ENCODE measurements around the gene PLEKHM2.
"Not testable (repeated sequence)": the region's sequence is repeated elsewhere in the genome, so short reads cannot be mapped to it uniquely, and the experiment has no call there.

PLEKHM2 gene

DNA sequence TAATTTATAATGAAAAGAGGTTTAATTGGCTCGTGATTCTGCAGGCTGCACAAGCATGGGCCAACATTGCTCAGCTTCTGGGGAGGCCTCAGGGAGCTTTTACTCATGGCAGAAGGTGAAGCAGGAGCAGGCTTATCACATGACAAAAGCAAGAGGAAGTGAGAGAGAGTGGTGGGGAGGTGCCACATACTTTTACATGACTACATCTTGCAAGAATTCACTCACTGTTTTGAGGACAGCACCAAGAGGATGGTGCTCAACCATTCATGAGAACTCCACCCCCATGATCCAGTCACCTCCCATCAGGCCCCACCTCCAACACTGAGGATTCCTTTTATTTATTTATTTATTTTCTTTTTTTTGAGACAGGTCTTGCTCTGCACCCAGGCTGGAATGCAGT lies 5.5 kb upstream of the PLEKHM2 start:
- DNase-seq, result no peak

- no peak for DNase-seq
Observed at GRCh38 chr1:15680131-15680530, 4.0 kb upstream of the PLEKHM2 start.

DNA sequence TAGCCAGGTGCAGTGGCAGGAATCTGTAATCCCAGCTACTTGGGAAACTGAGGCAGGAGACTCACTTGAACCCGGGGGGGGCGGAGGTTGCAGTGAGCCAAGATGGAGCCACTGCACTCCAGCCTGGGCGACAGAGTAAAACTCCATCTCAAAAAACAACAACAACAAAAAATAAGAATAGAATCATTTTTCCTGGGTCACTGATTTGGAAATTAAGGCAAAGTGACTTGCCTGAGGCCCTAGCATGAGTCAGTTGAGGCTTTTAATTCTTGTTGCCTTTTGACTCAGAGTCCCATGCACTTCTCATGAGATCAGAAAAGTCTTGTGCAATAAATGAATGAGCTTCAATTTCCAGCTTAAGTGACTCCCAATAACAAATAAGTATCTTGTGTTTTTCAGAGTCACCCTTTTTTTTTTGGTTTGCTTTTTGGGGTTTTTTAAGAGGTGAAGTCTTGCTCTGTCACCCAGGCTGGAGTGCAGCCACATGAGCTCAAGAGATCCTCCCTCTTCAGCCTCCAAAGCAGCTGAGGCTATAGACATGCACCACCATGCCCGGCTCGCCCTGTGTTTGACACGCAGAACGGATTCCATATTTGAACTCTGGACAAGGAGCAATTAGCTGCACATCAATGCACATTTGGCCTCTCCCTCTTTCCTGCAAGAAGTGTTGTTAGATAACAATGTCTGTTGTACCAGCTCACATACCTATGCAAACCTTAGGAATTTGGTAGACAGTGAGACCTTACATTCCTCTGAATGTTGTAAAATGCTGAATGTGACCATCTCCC lies 3.4 kb upstream of the PLEKHM2 start:
- no peak for DNase-seq

- DNase-seq, result no peak
Observed at GRCh38 chr1:15681349-15682292, 2.5 kb upstream of the PLEKHM2 start.

GRCh38 chr1:15682936-15683341 lies 1.2 kb upstream of the PLEKHM2 start:
- DNase-seq, result no peak

- no peak for DNase-seq
Observed at GRCh38 chr1:15683345-15684039, 628 bp upstream of the PLEKHM2 start.

DNA sequence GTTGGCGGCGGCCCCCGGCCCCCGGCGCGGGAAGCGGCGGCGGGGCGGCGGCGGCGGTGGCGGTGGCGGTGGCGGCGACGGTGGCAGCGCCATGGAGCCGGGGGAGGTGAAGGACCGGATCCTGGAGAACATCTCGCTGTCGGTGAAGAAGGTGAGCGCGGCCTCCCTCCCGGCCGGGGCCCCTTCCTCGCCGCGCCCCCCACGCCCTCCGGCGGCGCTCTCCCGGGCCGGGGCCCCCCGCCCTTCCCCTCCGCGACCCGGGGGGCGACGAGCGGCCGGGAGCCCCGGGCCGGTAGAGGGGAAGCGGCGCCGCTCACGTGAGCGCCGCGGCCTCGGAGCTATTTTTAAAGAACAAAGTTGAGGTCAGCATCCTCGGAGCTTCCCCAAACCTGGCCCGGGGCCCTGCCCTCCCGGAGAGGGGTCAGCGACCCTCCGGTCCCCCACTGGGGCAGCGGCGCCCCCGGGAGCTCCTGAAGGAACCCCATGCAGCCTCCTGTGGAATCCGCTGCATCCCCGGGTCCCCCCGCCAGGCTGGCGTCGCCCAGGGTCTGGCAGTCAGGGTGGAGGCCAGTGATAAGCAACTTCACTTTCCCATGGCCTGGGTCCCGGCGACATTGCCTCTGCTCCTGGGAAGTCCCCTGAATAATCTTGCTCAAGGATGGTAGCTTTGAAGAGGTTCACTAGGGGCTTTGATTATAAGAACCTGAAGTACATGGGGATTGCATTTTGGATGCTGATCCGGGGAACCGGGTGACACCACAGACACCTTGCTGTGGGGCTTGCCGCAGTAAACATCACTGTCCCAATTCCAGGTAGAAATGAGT lies 560 bp downstream of the PLEKHM2 start:
- DNase-seq, result peak; percentile 12

GRCh38 chr1:15685820-15686219 lies 1.7 kb downstream of the PLEKHM2 start:
- DNase-seq, result no peak

GRCh38 chr1:15687446-15687845 lies 3.3 kb downstream of the PLEKHM2 start:
- DNase-seq, result no peak

GRCh38 chr1:15690317-15690716 lies 6.2 kb downstream of the PLEKHM2 start:
- DNase-seq, result no peak

GRCh38 chr1:15691434-15692032 lies 7.4 kb downstream of the PLEKHM2 start:
- DNase-seq, result no peak

GRCh38 chr1:15692121-15692682 lies 8.1 kb downstream of the PLEKHM2 start:
- DNase-seq, result no peak

DNA sequence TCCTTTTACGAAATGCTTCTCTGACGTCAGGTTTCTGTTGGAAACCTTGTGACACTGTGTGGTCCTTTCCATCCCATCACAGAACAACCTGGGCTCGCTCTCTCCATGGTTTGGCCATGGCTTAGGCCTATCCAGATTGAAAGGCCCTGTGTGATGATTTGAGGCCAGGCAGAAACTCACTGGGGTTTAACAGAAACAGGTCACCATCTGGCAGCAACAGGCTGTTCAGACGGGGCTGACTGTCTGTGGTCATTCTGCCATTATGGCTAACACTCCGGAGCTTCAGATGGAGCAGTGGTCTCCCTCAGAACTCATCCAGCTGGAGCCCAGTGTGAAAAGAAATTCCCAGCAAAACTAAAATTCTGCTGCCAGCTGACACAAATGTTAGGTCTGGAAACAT lies 9.3 kb downstream of the PLEKHM2 start:
- no peak for DNase-seq

DNA sequence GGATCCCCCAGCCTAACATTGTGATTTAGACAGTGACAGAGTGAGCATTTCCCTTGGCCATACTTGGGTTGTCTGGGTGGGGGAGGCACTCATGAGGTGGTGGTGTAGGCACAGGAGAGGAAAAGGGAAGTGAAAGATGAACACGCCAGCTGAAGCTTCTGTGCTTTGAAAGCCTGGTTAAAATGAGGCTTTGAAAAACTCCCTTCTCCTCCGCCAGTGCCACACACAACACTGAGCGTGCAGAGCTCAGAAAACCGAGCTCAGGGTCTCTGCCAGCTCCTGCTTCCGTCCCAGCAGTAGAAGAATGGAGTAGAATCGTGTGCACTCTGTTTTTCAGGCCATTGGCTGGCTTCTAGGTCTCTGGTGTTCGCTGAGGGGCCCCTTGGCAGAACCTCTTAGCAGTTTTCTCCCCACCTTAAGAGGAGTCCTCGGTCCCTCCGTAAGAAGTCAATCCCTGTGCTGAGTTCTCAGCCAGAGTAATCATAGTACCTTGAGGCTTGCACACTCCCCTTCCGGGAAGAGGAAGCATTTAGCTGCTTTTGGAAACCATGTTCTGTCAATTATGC lies 12.9 kb downstream of the PLEKHM2 start:
- no peak for DNase-seq

- DNase-seq, result no peak
Observed at GRCh38 chr1:15698201-15698600, 14.1 kb downstream of the PLEKHM2 start.

DNA sequence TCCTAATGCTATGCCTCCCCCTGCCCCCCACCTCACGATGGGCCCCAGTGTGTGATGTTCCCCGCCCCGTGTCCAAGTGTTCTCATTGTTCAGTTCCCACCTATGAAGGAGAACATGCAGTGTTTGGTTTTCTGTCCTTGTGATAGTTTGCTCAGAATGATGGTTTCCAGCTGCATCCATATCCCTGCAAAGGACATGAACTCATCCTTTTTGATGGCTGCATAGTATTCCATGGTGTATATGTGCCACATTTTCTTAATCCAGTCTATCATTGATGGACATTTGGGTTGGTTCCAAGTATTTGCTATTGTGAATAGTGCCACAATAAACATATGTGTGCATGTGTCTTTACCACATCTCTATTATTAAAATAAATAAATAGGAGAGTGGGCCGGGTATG lies 15.2 kb downstream of the PLEKHM2 start:
- DNase-seq, result not testable (repeated sequence)

- no peak for DNase-seq
Observed at GRCh38 chr1:15700508-15700907, 16.4 kb downstream of the PLEKHM2 start.

DNA sequence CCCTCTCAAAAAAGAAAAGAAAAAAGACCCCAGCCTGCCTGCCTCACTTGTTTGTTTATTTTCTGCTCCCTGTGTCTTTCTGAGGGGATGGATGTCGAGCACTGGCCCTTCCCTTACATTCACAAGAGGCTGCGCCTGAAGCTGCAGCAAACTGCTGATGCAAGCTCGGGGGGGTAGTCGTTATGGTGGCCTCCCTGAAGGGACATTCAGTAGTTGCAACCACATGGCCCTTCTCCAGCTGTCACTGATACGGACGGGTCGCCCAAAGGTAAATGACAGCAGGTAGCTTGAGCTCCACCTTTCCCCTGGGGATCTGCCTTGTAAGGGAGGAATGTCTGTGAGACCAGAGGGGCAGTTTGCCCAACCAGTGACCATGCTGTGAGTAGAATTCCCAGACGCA lies 17.7 kb downstream of the PLEKHM2 start:
- no peak for DNase-seq

DNA sequence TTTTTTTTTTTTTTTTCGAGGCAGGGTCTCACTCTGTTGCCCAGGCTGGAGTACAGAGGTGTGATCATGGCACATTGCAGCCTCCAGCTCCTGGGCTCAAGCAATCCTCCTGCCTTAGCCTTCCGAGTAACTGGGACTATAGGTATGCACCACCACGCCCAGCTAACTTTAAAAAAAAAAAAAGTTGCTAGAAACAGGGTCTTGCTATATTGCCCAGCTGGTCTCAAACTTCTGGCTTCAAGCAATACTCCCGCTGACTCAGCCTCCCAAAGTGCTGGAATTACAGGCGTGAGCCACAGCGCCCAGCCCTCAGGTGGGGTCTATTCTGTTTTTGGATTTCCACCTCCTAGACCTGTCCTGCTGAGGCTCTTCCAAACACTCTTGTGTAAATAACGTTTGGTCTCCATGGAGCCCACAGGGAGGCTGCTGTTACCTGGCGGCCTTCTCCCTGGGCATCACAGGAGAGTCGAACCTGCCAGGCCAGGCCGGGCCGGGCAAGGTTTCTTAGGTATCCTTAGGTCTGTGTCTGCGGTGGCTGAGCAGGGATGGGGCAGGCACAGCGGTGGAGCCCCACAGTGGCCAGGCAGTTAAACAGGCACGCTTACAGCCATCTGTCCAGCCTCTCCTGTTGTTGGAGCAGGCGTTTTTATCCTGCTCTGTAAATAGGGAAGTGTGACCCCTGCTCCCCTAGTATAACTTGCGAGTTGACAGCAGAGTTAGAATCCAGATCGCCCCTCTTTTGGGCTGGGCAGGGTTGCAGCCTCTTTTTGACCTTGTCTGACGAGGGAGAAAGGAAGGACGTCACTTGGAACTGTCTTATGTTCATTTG lies 18.8 kb downstream of the PLEKHM2 start:
- DNase-seq, result no peak

GRCh38 chr1:15703562-15703961 lies 19.4 kb downstream of the PLEKHM2 start:
- DNase-seq, result no peak
